Hepatocyte (in vitro differentiated cells): ENCODE measurements around the gene LEMD3. TPM values are rescaled to one million over a fixed set of nuclear protein-coding genes. Genes with fewer than 3 reads are reported as not detected.

Experiments
- DNase-seq: peaks from one replicate; pipeline ENCODE4 v3.0.0-alpha.2; 2016; ENCODE audit warnings: low spot score
- H2AFZ ChIP-seq: fragments of 200-600 bp; sonication (generic); 2 replicates; pipeline ENCODE4 v1.6.0; 2016; ENCODE audit warnings: antibody characterized with exemption, mild to moderate bottlenecking
- H3K27ac ChIP-seq: fragments of 200-600 bp; sonication (generic); 2 replicates; pipeline ENCODE4 v1.5.1; 2016; ENCODE audit warnings: mild to moderate bottlenecking
- H3K27me3 ChIP-seq: fragments of 200-600 bp; sonication (generic); 2 replicates; pipeline ENCODE4 v1.6.1; 2016
- H3K36me3 ChIP-seq: fragments of 200-600 bp; sonication (generic); replicated peaks from 2 replicates; pipeline ENCODE4 v1.5.1; 2016; ENCODE audit warnings: low read depth; ENCODE audit not compliant: insufficient read depth
- H3K4me1 ChIP-seq: fragments of 200-600 bp; sonication (generic); 2 replicates; pipeline ENCODE4 v1.5.1; 2016; ENCODE audit warnings: mild to moderate bottlenecking, moderate library complexity; ENCODE audit not compliant: insufficient read depth
- H3K4me2 ChIP-seq: fragments of 200-600 bp; sonication (generic); 2 replicates; pipeline ENCODE4 v1.6.0; 2016
- H3K4me3 ChIP-seq: fragments of 200-600 bp; sonication (generic); 2 replicates; pipeline ENCODE4 v1.5.1; 2016; ENCODE audit warnings: mild to moderate bottlenecking
- H3K79me2 ChIP-seq: fragments of 200-600 bp; sonication (generic); 2 replicates; pipeline ENCODE4 v1.6.0; 2017; ENCODE audit warnings: mild to moderate bottlenecking
- H3K9me2 ChIP-seq: fragments of 200-600 bp; sonication (generic); replicated peaks from 2 replicates; pipeline ENCODE4 v1.6.0; 2017; ENCODE audit warnings: mild to moderate bottlenecking; ENCODE audit not compliant: insufficient read depth
- H3K9me3 ChIP-seq: fragments of 200-600 bp; sonication (generic); 2 replicates; pipeline ENCODE4 v1.5.1; 2016; ENCODE audit warnings: low read depth, mild to moderate bottlenecking
- H4K20me1 ChIP-seq: fragments of 200-600 bp; sonication (generic); 2 replicates; pipeline ENCODE4 v1.6.0; 2016; ENCODE audit warnings: mild to moderate bottlenecking; ENCODE audit not compliant: insufficient read depth, poor library complexity, severe bottlenecking
- EZH2 ChIP-seq: fragments of 200-600 bp; sonication (generic); IDR thresholded peaks from 2 replicates; pipeline ENCODE4 v1.6.1; 2016; ENCODE audit warnings: antibody characterized with exemption, mild to moderate bottlenecking, borderline replicate concordance
- EZH2phosphoT487 ChIP-seq: fragments of 200-600 bp; sonication (generic); IDR thresholded peaks from one replicate; pipeline ENCODE4 v1.6.1; 2018; ENCODE audit warnings: antibody characterized with exemption, mild to moderate bottlenecking, low read depth, moderate library complexity; ENCODE audit not compliant: unreplicated experiment, severe bottlenecking
- WGBS: methylation state at CpG from one replicate; pipeline ENCODE4 v1.1.6; 2016; ENCODE audit warnings: low lambda C conversion rate; ENCODE audit errors: missing lambda C conversion rate; 5-methylcytosine and 5-hydroxymethylcytosine counted together
- polyA plus RNA-seq: library from polyadenylated mRNA; unstranded; fragments of >200 nt; fragmentation: Nextera tagmentation; extraction: Ambion mirVana; gene quantifications from 2 replicates; pipeline ENCODE4 v1.2.1, GENCODE V29; 2016
- total RNA-seq: library from RNA; depleted of rRNA; stranded (reverse); fragments of >200 nt; gene quantifications from 2 replicates; pipeline ENCODE4 v1.2.3, GENCODE V29; 2014
- TF ChIP-seq, protein P1 (sequence below): fragments of 200-600 bp; sonication (generic); IDR thresholded peaks from 2 replicates; pipeline ENCODE4 v1.5.1; 2016; ENCODE audit warnings: antibody characterized with exemption, mild to moderate bottlenecking; ENCODE audit not compliant: poor library complexity

LEMD3 gene
- total and polyA plus RNA-seq, 2 experiments from 2014 or later, result 15.5 to 51.1 TPM

DNA sequence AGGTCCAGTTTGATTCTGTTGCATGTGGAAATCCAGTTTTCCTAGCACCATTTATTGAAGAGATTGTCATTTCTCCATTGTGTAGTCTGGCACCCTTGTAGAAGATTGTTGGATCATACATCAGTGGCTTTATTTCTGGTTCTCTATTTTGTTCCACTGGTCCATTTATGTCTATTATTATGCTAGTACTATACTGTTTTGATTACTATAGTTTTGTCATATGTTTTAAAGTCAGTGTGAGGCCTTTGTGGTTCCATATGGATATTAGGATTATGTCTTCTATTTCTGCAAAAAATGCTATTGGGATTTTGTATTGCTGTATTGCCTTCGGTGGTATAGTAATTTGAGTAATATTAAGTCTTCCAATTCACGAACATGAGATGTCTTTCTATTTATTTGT lies 51.4 kb downstream of the LEMD3 start:
- H3K27ac ChIP-seq, result no peak overlapping the region
- H3K4me1 ChIP-seq, result no peaks in the 10 kb centered on the region
- peaks cover 15% of the 10 kb centered on the region for H3K9me3 ChIP-seq
- no peak overlapping the region for H2AFZ ChIP-seq
- H3K4me2 ChIP-seq, result no peak overlapping the region
- WGBS, result 98% methylated on average over 2 of the region's 2 CpGs
- no peaks in the 10 kb centered on the region for H3K36me3 ChIP-seq
- no peaks in the 10 kb centered on the region for H3K27me3 ChIP-seq
- H3K79me2 ChIP-seq, result peaks cover 38% of the 10 kb centered on the region
- no peaks in the 10 kb centered on the region for H4K20me1 ChIP-seq
- no peak for DNase-seq
- no peak for TF ChIP-seq EZH2phosphoT487
- TF ChIP-seq, protein P1, sequence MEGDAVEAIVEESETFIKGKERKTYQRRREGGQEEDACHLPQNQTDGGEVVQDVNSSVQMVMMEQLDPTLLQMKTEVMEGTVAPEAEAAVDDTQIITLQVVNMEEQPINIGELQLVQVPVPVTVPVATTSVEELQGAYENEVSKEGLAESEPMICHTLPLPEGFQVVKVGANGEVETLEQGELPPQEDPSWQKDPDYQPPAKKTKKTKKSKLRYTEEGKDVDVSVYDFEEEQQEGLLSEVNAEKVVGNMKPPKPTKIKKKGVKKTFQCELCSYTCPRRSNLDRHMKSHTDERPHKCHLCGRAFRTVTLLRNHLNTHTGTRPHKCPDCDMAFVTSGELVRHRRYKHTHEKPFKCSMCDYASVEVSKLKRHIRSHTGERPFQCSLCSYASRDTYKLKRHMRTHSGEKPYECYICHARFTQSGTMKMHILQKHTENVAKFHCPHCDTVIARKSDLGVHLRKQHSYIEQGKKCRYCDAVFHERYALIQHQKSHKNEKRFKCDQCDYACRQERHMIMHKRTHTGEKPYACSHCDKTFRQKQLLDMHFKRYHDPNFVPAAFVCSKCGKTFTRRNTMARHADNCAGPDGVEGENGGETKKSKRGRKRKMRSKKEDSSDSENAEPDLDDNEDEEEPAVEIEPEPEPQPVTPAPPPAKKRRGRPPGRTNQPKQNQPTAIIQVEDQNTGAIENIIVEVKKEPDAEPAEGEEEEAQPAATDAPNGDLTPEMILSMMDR, result no peak
- no peak for TF ChIP-seq EZH2
- H3K9me2 ChIP-seq, result no peaks in the 10 kb centered on the region
- no peak overlapping the region for H3K4me3 ChIP-seq

- Histone ChIP-seq H4K20me1 (no peaks in the 10 kb centered on the region), H3K9me3 (no peaks in the 10 kb centered on the region), H3K27me3 (no peaks in the 10 kb centered on the region), H2AFZ (no peak overlapping the region), H3K4me2 (no peak overlapping the region), H3K4me3 (no peak overlapping the region), H3K4me1 (no peaks in the 10 kb centered on the region), H3K9me2 (no peaks in the 10 kb centered on the region), H3K27ac (no peak overlapping the region), H3K79me2 (peaks cover 53% of the 10 kb centered on the region), H3K36me3 (no peaks in the 10 kb centered on the region)
- TF ChIP-seq EZH2 (no peak), EZH2phosphoT487 (no peak)
- TF ChIP-seq, protein P1, result no peak
- WGBS, result 100% methylated on average over 1 of the region's 1 CpG
- DNase-seq, result no peak
Observed at GRCh38 chr12:65229441-65229840, 60.1 kb downstream of the LEMD3 start.

DNA sequence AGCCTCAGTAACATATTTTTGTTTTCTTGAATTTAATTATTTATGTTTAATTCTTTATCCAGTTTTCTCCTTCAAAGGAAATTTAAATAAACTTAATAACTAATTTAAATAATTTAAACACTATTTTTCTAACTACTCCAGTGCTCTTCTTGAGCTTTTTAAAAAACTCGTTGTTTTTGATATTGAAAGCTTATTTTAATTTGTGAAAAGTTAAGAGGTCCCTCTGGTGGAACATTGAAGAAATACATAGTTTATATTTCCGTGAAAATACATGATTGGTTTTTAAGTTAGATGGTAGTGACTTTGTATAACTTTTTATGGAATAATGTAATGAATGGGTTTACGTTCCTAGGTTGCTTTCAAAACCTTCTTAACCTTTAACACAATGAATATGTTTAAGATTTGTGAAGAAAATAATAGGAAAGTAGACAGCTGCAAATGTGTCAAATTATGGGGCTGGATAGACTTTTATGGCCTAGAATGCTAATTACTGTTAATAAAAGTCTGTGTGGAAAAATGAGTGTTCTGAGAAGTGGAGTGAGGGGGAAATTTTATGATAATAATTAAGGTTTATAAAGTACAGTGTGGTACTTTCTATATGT lies 63.2 kb downstream of the LEMD3 start:
- Histone ChIP-seq H3K79me2 (peaks cover 46% of the 10 kb centered on the region), H3K9me2 (no peaks in the 10 kb centered on the region), H3K27ac (no peak overlapping the region), H3K9me3 (no peaks in the 10 kb centered on the region), H4K20me1 (no peaks in the 10 kb centered on the region), H3K36me3 (no peaks in the 10 kb centered on the region), H2AFZ (no peak overlapping the region), H3K27me3 (no peaks in the 10 kb centered on the region), H3K4me2 (no peak overlapping the region), H3K4me1 (no peaks in the 10 kb centered on the region), H3K4me3 (no peak overlapping the region)
- DNase-seq, result peak; percentile 8
- WGBS, result 62% methylated on average over 3 of the region's 3 CpGs
- TF ChIP-seq EZH2, result no peak
- TF ChIP-seq, protein P1, result peak; percentile 48

DNA sequence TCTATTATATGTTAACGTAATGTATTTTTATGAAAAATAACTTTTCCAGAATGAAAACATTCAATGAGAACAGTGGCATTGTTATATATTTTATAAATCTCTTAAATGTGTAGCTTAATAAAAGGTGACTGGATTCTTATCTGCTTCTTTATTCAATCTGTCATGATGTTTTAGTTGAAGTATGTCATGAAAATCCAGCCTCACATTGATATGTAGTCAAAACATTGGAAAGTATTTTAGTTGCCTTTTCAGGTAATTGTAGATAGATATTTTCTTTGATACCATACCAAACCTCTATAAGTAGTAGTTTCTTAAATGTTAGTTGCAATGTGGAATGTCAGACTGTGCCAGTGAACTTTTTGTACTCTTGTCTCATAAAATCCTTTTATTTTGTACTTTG lies 67.8 kb downstream of the LEMD3 start:
- Histone ChIP-seq H2AFZ (no peak overlapping the region), H3K9me3 (no peaks in the 10 kb centered on the region), H3K4me1 (no peaks in the 10 kb centered on the region), H3K4me2 (no peak overlapping the region), H4K20me1 (no peaks in the 10 kb centered on the region), H3K36me3 (no peaks in the 10 kb centered on the region), H3K27me3 (no peaks in the 10 kb centered on the region), H3K4me3 (no peak overlapping the region), H3K9me2 (no peaks in the 10 kb centered on the region), H3K27ac (no peak overlapping the region), H3K79me2 (peaks cover 13% of the 10 kb centered on the region)
- 98% methylated on average over 1 of the region's 1 CpG for WGBS
- TF ChIP-seq EZH2phosphoT487 (no peak), EZH2 (no peak)
- TF ChIP-seq, protein P1, result no peak
- no peak for DNase-seq
